Measurements from ENCODE around the gene LTB. TPM values are rescaled to one million over a fixed set of nuclear protein-coding genes. Genes with fewer than 3 reads are reported as not detected.

The LTB gene
- polyA plus RNA-seq: not detected in 2 replicates

GRCh38 chr6:31582230-31582643 is at the start of gene LTB:
TSS of gene LTB (minus strand) at chr6:31582424. CDS start at chr6:31582417, 7 bp downstream.

GRCh38 chr6:31620586-31621319 is 38.5 kb upstream of the LTB start, which contains the start of gene PRRC2A:
TSS of gene PRRC2A (plus strand) at chr6:31620715. CDS start at chr6:31622790, 2,075 bp downstream.

GRCh38 chr6:31614684-31615578 is 32.7 kb upstream of the LTB start, which contains the start of gene AIF1:
TSS of gene AIF1 (plus strand) at chr6:31615234. CDS start at chr6:31615330, 96 bp downstream.

GRCh38 chr6:31586008-31586407 is 3.8 kb upstream of the LTB start, which contains the start of gene LST1:
TSS of gene LST1 (plus strand) at chr6:31586277. CDS start at chr6:31587300, 1,023 bp downstream.

GRCh38 chr6:31575335-31575901 is 6.8 kb downstream of the LTB start, which contains the start of gene TNF:
TSS of gene TNF (plus strand) at chr6:31575565. CDS start at chr6:31575742, 177 bp downstream.

GRCh38 chr6:31572041-31572911 is 9.9 kb downstream of the LTB start, which contains the start of gene LTA:
TSS of gene LTA (plus strand) at chr6:31572289. CDS start at chr6:31572743, 454 bp downstream.

GRCh38 chr6:31546958-31547726 is 35.1 kb downstream of the LTB start, which contains the start of gene NFKBIL1:
TSS of gene NFKBIL1 (plus strand) at chr6:31547608. CDS start at chr6:31547695, 87 bp downstream.

GRCh38 chr6:31546339-31546957 is 35.8 kb downstream of the LTB start, which contains the start of gene ATP6V1G2:
TSS of gene ATP6V1G2 (minus strand) at chr6:31546608. CDS start at chr6:31546559, 49 bp downstream.

GRCh38 chr6:31541658-31542521 is 40.3 kb downstream of the LTB start, which contains the start of gene DDX39B:
TSS of gene DDX39B (minus strand) at chr6:31542003. CDS start at chr6:31540532, 1,471 bp downstream.

Other genes starting within 250 kb of the LTB start
- gene HLA-B, start 225.2 kb downstream of the LTB start, polyA plus RNA-seq: 164 and 256 TPM in 2 replicates
- gene MICA, start 178.8 kb downstream of the LTB start, polyA plus RNA-seq: 0.32 TPM in 1 of 2 replicates, not detected in the other
- not detected in 2 replicates for gene MICB, start 84.3 kb downstream of the LTB start, polyA plus RNA-seq
- not detected in 2 replicates for gene MCCD1, start 53.5 kb downstream of the LTB start, polyA plus RNA-seq
- gene DDX39B, start 40.4 kb downstream of the LTB start, polyA plus RNA-seq: 76.0 and 88.5 TPM in 2 replicates
- gene ATP6V1G2, start 35.8 kb downstream of the LTB start, polyA plus RNA-seq: 154 and 211 TPM in 2 replicates
- gene NFKBIL1, start 34.8 kb downstream of the LTB start, polyA plus RNA-seq: 0.62 and 0.75 TPM in 2 replicates
- not detected in 2 replicates for gene LTA, start 10.1 kb downstream of the LTB start, polyA plus RNA-seq
- gene TNF, start 6.9 kb downstream of the LTB start, polyA plus RNA-seq: not detected in 2 replicates
- not detected in 2 replicates for gene LST1, start 3.9 kb upstream of the LTB start, polyA plus RNA-seq
- not detected in 2 replicates for gene NCR3, start 10.6 kb upstream of the LTB start, polyA plus RNA-seq
- 2.7 TPM in 1 of 2 replicates, not detected in the other for gene AIF1, start 32.8 kb upstream of the LTB start, polyA plus RNA-seq
- 3.7 and 3.8 TPM in 2 replicates for gene PRRC2A, start 38.3 kb upstream of the LTB start, polyA plus RNA-seq
- gene BAG6, start 70.2 kb upstream of the LTB start, polyA plus RNA-seq: 16.0 and 30.8 TPM in 2 replicates
- gene APOM, start 73.5 kb upstream of the LTB start, polyA plus RNA-seq: 1.8 and 2.4 TPM in 2 replicates
- gene C6orf47, start 78.4 kb upstream of the LTB start, polyA plus RNA-seq: 0.39 and 1.3 TPM in 2 replicates
- 3.1 and 4.2 TPM in 2 replicates for gene GPANK1, start 82.6 kb upstream of the LTB start, polyA plus RNA-seq
- 299 and 301 TPM in 2 replicates for gene CSNK2B, start 83.7 kb upstream of the LTB start, polyA plus RNA-seq
- gene LY6G5B, start 87.6 kb upstream of the LTB start, polyA plus RNA-seq: 0.24 and 1.8 TPM in 2 replicates
- 0.29 and 2.4 TPM in 2 replicates for gene LY6G5C, start 98.6 kb upstream of the LTB start, polyA plus RNA-seq
- gene ABHD16A, start 120.9 kb upstream of the LTB start, polyA plus RNA-seq: 67.3 and 71.0 TPM in 2 replicates
- not detected in 2 replicates for gene LY6G6F, start 124.4 kb upstream of the LTB start, polyA plus RNA-seq
- gene LY6G6D, start 132.9 kb upstream of the LTB start, polyA plus RNA-seq: not detected in 2 replicates
- gene LY6G6C, start 139.3 kb upstream of the LTB start, polyA plus RNA-seq: not detected in 2 replicates
- not detected in 2 replicates for gene MPIG6B, start 140.9 kb upstream of the LTB start, polyA plus RNA-seq
- gene DDAH2, start 146.9 kb upstream of the LTB start, polyA plus RNA-seq: 2.6 and 7.7 TPM in 2 replicates
- gene CLIC1, start 154.1 kb upstream of the LTB start, polyA plus RNA-seq: 1.2 and 1.3 TPM in 2 replicates
- not detected in 2 replicates for gene MSH5, start 157.6 kb upstream of the LTB start, polyA plus RNA-seq
- not detected in 2 replicates for gene SAPCD1, start 180.2 kb upstream of the LTB start, polyA plus RNA-seq
- gene VWA7, start 194.9 kb upstream of the LTB start, polyA plus RNA-seq: 3.1 TPM in 1 of 2 replicates, not detected in the other
- gene VARS1, start 213.3 kb upstream of the LTB start, polyA plus RNA-seq: 5.9 and 6.1 TPM in 2 replicates
- gene LSM2, start 224.5 kb upstream of the LTB start, polyA plus RNA-seq: 26.3 and 31.0 TPM in 2 replicates
- gene HSPA1L, start 232.9 kb upstream of the LTB start, polyA plus RNA-seq: 0.76 and 1.6 TPM in 2 replicates
- 3.4 and 5.1 TPM in 2 replicates for gene HSPA1A, start 233.1 kb upstream of the LTB start, polyA plus RNA-seq
- 0.20 and 1.7 TPM in 2 replicates for gene HSPA1B, start 245.3 kb upstream of the LTB start, polyA plus RNA-seq